Mammary epithelial cell (primary cell): ENCODE measurements around the gene ACSF3.

Experiments used
- EZH2 ChIP-seq: IDR thresholded peaks from 2 replicates; pipeline ENCODE4 v1.6.1; 2012; ENCODE audit warnings: low read length, inconsistent platforms, borderline replicate concordance
- TF ChIP-seq, protein P1 (sequence below), 2 donors: IDR thresholded peaks in 1 of 2; conservative IDR thresholded peaks in 1 of 2; 2 replicates each; pipeline ENCODE4 v1.5.1; 2011 to 2012; ENCODE audit warnings: inconsistent platforms in 2 of 2, low read length in 2 of 2, mild to moderate bottlenecking in 2 of 2, control low read depth in 1 of 2, low read depth in 1 of 2; ENCODE audit not compliant: insufficient read depth in 1 of 2; ENCODE audit errors: extremely low read depth in 1 of 2

DNA sequence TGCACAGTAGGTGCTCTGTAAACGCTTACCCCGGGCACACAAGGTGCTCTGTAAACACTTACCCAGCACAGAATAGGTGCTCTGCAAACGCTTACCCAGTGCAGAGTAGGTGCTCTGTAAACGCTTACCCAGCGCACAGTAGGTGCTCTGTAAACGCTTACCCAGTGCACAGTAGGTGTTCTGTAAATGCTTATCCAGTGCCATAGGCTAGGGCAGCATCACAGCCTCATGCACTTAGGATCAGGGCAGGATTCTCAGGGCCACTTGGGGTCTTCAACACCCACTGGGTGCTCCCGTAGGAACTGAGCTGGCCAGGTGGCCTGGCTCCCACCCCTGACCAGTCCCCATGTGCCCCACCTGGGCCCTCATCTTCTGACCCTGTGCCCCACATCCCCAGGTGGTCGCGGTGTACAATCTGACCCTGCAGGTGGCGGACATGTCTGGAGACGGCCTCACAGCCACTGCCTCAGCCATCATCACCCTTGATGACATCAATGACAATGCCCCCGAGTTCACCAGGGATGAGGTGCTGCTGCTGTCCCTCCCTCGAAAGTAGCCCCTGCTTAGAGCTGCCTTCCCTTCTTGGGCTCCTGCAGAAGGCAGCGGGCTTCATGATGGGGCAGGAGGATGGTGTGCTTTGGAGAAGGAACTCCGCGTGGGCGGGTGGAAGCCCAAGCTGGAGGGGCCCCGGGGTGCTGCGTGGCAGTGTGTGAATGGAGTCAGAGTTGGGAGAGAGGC is 93.5 kb downstream of the ACSF3 start:
- TF ChIP-seq, protein P1, sequence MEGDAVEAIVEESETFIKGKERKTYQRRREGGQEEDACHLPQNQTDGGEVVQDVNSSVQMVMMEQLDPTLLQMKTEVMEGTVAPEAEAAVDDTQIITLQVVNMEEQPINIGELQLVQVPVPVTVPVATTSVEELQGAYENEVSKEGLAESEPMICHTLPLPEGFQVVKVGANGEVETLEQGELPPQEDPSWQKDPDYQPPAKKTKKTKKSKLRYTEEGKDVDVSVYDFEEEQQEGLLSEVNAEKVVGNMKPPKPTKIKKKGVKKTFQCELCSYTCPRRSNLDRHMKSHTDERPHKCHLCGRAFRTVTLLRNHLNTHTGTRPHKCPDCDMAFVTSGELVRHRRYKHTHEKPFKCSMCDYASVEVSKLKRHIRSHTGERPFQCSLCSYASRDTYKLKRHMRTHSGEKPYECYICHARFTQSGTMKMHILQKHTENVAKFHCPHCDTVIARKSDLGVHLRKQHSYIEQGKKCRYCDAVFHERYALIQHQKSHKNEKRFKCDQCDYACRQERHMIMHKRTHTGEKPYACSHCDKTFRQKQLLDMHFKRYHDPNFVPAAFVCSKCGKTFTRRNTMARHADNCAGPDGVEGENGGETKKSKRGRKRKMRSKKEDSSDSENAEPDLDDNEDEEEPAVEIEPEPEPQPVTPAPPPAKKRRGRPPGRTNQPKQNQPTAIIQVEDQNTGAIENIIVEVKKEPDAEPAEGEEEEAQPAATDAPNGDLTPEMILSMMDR (conservative IDR thresholded peaks at IDR 0.05 in 1 of 2, IDR thresholded peaks at IDR 0.05 in 1 of 2; ENCODE audit: extremely low read depth in 1 of 2, insufficient read depth in 1 of 2, low read depth in 1 of 2, low read length in 2 of 2) = no peak
- TF ChIP-seq EZH2 = no peak
